NCI-H2107 (cell line): ENCODE data around the gene KRT4.

ENCODE experiments used
- DNase-seq: peaks from one replicate; lab custom pipeline; 2025; lab: John Stamatoyannopoulos, UW

KRT4 gene

DNA sequence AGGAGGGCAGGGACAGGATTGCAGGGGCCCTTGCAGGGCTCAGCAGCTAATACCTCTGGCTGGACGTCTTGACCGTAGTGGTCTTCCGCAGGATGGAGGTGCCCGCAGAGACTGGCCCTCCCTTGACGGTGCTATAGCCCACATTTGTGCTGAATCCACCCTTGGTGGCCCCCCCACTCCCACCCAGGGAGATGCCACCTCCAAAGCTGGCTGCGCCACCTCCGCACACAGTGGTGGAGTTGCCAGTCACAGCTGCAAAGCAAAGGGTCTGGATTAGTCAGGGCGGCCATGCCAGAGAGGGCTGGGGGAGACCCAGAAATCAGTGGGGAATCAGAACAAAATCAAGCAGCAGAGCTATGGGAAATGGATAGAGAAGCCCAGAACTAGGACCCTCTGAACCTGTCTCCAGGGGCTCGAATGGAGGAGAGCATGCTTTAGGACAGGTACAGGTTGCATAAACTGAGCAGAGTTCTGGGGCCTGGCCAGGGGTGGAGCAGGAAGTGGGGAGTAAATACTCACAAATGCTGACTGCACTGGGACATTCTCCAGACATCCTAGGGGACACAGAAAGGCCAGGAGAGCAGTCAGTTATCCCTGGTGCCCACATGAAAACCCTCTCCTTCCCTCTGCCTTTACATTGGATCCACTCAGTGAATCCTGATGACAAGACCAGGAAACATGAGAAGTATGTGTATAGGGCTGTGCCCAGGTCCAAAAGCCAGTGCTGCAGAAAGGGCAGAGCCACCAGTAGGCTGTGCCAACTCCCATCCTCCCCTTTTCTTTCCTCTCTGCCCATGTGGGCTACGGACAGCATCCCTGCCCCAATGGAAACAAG is 8.1 kb upstream of the KRT4 start:
- no peak for DNase-seq

DNA sequence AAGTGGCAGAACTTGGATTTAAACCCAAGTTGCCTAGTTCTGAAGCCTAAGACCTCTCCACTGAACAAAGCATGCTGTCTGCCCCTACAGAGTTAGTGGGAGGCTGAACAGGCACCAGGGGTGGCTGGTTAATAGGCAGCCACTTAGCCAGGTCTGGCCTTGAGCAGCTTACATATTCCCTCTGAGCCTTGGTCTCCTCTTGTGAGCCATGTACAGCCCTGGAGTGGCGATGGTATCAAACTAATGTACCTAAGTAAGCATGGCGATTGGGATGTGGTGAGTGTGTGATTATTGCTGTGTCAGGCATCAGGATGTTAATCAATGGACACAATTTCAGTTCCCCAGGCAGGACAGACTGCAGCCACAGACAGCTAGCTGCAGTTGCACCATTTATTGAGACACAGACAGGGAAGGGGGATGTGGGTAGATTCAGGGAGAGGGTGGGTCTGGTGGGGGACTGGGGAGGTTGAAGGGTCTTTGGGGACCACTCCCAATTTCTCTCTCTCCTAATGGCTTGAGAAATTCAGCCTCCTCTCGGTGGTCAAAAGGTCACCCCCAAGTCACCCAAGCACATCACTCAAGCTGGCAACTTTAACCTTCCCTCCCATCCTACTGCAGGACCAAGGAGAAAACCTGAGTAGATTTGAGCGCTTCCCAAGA is 7.3 kb upstream of the KRT4 start:
- DNase-seq: no peak

- DNase-seq: no peak
Measured at GRCh38 chr12:52820521-52820920, 6.6 kb upstream of the KRT4 start.

GRCh38 chr12:52819731-52820510 is 6.0 kb upstream of the KRT4 start:
- DNase-seq: no peak

GRCh38 chr12:52818887-52819420 is 5.0 kb upstream of the KRT4 start:
- no peak for DNase-seq

DNA sequence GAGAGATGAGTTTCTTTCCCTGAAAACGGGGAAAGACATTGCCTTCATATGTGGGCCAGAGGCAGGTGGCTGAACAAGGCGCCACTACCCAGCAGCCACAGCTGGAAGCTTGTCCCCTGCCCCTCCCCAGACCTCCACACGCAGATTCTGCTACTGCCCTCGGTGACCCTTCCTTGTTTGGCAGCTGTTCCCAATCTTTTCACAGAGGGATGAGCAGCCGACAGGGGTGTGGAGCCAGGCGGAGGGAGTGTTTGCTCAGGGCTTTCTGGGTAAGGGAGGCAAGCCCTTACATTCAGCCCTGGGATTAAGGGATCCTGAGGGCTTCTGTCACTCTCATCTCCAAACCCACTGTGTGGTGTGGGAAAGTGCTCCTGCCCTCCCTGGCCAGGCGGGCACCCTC is 4.5 kb upstream of the KRT4 start:
- DNase-seq: no peak

DNA sequence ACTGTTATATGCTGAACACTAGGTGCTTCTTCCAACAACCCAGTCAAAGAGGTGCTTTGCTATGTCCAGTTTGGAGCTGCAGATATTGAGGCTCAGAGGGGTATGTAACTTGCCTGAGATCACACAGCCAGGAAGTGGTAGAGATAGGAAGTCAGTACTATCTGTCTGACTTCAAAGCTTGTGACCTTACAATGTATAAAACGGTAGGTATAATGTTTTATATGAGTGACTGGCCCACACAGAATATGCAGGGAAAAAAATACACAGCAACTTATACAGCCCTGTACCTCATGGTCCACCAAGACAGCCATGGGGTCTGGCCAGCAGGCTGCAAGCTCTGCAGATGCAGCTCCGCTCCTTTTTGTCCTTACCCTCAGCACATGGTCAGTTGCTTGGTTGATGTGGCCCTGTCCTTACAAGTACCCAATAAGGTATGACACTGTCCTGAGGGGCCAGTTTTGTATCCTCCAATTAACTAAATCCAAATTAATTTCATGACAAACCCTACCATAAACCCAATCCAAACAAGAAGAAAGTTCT is 3.9 kb upstream of the KRT4 start:
- no peak for DNase-seq

GRCh38 chr12:52817003-52817698 is 3.2 kb upstream of the KRT4 start:
- no peak for DNase-seq

GRCh38 chr12:52815676-52816588 is 2.0 kb upstream of the KRT4 start:
- DNase-seq: no peak

GRCh38 chr12:52815161-52815560 is 1.2 kb upstream of the KRT4 start:
- no peak for DNase-seq

- no peak for DNase-seq
Measured at GRCh38 chr12:52814710-52815155, 817 bp upstream of the KRT4 start.

- no peak for DNase-seq
Measured at GRCh38 chr12:52813203-52813819, 605 bp downstream of the KRT4 start.

DNA sequence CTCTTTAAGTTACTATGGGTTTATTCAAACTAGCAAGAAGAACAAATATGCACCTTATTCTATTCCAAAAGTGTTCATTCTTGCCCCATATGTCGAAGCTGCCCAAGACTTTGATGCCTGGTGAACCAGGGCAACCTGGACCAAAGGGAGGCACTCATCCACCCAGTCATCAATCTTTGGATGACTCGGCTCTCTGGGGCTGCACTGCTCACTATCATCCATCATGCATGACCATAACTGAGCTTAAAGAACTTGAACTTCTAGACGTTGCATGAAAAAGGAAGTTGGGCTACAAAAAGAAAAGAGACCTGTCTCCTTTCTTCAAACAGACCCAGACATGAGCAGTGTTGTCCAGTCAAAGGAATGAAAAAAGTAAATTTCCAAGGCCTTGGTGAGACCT is 1.2 kb downstream of the KRT4 start:
- DNase-seq: no peak

- DNase-seq: no peak
Measured at GRCh38 chr12:52812073-52812400, 1.9 kb downstream of the KRT4 start.

DNA sequence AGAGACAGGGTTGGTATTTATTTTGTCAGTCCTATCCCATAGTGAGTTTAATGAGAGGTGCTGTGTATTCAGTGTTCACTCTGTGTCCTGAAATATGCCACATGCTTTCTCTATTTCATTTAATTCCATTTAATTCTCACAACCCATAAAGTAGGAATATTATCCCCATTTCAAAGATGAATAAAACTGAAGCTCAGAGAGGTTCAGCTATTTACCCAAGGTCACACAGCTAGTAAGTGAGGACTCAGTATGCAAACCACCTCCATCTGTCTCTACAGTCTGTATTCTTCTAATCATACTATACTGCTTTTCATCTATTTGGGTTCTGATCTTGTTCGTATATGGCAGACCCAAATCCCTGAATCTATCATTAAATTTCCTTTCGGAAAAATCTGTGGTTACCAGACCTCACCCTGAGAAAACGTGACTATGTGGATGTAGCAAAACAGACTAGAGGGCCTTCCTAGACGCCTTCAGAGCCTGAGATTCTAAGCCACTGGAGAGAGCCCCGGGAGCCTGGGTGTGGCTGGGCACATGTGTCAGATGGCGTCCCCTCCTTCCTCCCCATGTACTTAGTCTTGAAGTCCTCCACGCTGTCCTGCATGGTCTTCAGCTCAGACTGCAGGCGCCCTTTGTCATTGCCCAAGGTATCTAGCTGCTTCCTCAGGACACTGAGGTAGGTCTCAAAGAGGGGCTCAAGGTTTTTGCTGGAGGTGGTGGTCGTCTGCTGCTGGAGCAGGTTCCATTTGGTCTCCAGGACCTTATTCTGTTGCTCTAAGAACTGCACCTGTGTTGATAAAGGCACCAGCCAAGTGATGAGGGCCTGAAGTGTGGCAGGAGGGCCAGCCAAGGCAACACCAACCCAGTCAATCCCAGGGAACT is 2.5 kb downstream of the KRT4 start:
- DNase-seq: no peak

DNA sequence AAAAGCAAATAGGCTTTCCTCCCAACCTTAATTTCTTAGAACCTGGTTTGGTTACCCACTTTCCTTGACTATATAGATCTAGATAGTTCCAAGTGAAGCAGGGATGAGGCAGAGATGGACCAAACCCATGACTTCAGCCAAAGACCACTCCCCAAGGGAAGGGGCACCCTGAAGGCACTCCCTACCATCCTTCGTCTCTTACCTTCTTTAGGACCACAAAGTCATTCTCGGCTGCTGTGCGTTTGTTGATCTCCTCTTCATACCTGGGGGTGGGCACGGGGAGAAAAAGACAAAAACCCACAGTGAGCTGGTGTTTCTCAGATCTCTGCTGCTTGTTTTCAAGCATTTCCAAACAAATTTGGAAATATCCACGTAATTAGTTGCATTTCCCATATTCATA is 3.4 kb downstream of the KRT4 start:
- no peak for DNase-seq

DNA sequence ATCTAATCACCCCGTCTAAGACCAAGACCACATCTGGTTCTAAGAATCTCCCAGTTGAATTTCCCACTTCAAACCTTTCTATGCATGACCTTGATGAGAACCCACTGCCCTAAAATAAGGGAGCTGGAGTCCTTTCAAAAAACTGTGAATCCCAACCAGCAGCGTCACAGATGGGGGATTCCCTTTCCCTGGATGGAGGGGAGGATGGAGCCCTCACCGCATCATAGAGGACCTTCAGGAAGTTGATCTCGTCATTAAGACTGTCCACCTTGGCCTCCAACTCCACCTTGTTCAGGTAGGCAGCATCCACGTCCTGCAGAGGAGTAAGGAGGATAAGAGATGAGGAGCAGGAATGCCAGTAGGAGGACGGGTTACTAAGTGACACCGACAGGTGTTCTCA is 4.8 kb downstream of the KRT4 start:
- no peak for DNase-seq

GRCh38 chr12:52808573-52809160 is 5.2 kb downstream of the KRT4 start:
- DNase-seq: no peak
